ENCODE measurements around the gene MUC4.

DNA sequence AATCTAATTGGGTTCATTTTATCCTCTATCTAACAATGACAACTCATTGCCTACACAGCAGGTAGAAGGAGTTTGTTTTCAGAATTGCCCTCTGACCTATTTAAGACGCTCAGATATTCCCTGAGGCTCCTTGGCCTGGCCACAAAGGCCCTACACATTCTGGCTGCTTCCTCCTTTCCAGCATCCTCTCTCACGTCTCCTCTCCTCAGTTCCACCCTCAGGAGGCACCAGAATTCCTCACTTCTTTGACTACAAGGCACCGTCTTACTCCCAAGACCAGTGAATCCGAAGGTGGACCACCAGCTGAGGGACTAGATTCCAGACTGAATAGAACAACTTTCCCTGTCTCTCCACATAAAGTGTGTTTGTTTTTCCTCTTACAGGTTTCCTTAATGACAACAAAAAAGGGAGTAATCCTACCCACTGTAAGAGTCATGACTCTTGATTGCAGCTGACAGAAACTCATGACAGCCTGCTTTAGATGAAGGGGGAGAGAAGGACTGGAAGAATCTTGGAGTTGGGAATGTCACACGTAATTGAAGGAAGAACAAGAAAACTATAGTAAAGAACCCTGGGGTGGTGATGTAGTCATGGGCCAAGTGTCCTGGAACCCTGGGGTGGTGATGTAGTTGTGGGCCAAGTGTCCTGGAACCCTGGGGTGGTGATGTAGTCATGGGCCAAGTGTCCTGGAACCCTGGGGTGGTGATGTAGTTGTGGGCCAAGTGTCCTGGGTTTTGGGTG is 112.9 kb downstream of the MUC4 start:
- TF ChIP-seq EZH2 (IDR thresholded peaks at IDR 0.05; ENCODE audit: borderline replicate concordance, low read depth, low read length, severe bottlenecking): no peak
- TF ChIP-seq, protein P1, sequence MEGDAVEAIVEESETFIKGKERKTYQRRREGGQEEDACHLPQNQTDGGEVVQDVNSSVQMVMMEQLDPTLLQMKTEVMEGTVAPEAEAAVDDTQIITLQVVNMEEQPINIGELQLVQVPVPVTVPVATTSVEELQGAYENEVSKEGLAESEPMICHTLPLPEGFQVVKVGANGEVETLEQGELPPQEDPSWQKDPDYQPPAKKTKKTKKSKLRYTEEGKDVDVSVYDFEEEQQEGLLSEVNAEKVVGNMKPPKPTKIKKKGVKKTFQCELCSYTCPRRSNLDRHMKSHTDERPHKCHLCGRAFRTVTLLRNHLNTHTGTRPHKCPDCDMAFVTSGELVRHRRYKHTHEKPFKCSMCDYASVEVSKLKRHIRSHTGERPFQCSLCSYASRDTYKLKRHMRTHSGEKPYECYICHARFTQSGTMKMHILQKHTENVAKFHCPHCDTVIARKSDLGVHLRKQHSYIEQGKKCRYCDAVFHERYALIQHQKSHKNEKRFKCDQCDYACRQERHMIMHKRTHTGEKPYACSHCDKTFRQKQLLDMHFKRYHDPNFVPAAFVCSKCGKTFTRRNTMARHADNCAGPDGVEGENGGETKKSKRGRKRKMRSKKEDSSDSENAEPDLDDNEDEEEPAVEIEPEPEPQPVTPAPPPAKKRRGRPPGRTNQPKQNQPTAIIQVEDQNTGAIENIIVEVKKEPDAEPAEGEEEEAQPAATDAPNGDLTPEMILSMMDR (IDR thresholded peaks at IDR 0.05; ENCODE audit: borderline replicate concordance, extremely low read depth, low read length, poor library complexity, severe bottlenecking): no peak

All from DND-41 (cell line).